NCI-H146 (cell line): Measurements from ENCODE around the gene ARAP1.

Experiments
- DNase-seq: peaks from one replicate; lab custom pipeline; 2025; lab: John Stamatoyannopoulos, UW

ARAP1 gene

DNA sequence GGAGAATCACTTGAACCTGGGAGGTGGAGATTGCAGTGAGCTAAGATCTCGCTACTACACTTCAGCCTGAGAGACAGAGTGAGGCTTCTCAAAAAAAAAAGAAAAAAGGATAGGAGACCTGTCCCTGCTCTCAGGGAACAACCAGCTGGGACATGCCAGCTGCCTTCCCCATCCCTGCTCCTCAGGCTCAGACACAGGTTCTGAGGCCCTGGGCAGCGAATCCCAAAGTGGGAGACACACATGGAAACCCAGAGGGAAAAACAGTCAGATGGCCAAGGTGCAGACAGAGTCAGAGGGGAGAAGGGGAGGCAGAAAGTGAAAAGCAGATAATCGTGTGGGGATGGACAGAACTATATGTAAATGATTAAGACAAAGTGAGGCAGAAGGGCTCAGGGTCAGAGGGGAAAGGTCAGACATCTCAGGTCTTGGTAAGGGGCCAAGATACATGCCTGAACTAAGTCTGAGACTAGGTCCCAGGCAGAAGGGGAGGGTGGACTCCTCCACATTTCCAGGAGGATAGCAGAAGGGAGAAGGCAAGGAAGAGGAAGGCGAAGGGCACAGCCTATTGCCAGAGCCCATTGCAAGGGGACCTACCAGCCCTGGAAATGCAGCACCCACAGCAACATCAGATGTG is 27.4 kb upstream of the ARAP1 start:
- DNase-seq: no peak

DNA sequence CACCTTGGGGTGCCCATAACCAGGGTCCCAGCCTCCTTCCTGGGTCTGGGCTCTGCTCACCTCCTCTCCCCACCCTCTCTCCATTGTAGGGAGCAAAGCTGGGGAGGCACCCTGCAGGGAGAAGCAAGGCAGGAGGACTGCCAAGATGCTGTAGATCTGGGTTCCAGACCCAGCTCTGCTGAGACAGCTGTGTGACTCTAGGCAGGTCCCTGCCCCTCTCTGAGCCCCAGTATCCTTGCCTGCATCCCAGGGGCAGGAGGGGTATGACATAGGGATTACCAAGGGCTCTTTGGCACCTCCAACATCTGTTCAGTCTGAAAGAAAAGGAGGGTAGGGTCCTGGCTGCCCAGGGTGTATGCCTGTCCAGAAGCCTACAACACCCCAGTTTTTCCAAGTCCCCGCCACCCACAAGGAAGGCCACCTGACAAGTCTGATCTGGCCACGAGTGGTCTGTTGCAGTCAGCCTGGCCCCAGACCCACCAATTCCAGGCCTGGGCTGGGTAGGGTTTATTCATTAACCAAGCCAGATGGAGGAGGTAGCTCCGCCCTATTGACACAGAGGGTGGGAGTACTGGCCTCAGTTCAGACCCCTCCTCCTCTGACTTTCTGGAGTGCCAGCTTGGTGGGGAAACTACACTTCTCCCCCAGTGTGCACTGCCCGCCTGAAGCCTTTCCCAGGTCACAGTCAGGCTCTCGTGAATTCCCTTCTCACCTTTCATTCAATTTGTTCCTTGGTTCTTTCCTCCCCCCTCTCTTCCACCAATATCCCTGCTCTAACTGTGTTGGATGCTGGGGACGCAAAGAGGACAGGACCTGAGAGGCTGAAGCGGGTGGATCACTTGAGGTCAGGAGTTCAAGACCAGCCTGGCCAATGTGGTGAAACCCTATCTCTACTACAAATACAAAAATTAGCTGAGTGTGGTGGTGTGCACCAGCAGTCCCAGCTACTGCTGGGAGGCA is 26.6 kb upstream of the ARAP1 start:
- DNase-seq: no peak

DNA sequence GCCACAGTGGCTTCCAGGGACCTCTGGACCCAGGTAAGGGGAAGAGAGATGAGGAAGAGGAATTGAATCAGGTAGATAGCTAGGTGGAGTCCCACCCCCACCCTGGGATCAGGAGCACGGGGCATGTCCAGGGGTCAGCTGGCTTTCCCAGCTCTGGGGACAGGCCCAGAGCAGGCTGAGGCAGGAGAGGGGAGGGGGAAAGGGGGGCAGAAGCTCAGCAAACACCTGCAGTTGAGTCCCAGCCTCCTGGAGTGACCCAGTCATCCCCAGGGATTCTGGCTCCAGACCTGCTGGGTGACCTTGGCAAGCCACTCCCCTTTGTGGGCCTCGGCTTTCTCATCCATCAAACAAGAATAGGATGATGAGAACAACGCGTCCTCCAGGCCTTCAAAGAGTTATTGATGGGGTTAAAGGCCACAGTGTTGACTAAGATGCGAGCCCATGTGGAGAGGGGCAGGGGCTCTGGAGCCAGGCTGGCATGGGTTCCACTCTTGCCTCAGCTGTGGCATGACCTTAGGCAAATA is 25.6 kb upstream of the ARAP1 start:
- peak; percentile 22 for DNase-seq

DNA sequence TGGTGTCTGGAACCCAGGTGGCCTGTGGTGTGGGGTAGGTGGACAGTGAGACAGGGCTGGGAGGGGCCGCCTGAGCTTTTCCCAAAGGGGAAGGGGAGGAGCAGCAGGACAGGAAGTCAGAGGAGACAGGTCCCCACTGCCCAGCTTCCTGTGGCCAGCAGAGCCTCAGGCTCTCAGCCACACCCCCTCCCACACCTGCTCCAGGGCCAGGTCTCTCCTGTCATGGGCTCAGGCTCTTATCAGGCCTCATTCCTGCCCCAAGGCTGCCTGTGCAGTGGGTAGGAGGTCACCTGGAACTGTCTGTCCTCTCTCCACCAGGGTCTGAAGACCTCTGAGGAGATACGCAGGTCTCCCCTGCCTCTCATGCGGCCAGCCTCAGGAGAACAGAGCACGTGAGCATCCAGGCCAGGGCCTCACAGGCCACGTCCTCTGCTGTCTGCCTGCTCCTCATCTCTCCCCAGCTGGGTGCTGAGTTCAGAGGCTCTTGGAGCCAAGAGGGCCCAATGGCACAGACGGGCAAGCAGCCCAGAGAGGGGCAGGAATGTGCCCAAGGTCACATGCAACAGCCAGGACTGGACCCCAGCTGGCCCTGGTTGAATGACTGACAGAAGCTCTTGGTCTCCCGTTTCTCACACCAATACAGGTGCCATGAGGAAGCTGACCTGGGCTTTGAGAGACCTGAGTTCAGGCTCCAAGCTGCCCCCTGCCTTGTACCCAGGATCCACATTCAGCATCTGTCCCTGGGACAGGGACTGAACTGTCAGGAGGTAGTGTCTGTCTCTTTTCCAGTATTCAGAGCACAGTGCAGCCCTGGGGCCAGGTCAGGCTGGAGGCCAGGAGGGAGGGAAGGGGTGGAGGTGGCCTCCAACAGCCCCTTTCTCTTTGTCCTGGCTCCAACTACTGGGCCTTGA is 24.9 kb upstream of the ARAP1 start:
- DNase-seq: peak; percentile 15

DNA sequence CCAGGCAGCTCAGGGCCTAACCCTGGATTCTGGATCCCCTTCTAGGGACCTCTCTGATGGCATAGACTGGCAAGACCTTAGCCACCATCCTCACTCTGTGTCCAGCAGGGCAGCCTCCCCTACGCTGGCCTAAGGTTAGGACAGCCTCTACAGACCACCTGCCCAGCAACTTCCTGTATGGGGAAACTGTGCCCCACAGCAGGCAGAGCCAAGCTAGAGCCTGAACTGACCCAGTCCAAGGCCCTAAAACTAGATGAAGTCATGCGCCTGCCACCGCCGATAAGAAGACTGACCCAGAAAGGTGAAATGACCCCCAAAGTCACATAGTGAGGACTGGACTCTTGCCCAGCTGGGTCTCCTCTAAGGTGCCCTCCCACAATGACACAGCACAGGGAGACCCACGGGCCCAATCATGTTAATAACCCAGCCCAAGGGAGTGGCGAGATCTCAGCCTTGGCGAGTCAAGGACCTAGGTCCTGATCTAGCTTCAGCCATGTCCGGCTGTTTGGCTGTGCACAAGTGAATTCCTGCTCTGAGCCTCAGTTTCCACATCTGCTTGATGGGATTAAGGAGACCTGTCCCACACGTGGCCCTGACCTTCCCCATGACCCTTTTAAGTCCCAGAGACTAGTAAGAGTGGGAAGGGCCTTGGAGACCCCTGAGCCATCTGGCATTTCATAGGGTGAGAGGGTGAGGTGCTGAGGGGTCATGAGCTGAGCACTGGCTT is 24.1 kb upstream of the ARAP1 start:
- DNase-seq: no peak

DNA sequence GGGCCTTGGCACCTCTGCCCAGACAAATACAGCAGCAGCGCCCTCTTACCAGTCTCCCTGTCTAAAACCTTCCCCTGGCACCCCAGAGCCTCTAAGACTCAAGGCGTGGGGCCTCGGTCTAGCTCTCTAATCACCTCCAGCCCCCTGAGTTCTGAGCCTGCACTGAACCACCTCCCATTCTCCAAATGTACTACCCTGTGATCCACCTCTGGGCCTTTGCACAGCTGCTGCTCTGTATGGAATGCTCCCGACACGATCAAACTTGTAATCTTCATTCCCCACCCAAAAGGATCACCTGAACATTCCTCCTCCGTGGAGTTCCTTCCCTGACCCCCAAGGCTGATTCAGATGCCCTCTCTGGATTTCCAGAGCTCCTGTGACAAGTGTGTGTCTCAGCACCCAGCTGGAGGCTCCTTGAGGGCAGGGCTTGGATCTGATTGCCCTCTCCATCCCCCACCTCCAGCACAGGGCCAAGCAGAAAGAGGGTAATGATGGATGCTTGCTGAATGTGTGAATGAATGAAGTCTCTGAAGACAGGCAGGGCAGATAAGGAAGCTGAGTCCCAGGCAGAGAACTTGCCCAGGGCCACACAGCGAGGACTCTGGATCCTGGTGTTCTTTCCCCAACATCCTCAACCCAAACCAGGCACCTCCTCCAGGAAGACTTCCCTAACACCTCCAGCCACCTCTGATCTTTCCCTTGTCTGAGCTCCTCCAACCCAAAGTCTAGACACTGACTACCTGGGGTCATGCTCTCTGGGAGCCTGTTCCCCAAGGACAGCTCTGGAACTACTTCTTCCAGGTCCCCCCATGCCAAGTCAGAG is 23.3 kb upstream of the ARAP1 start:
- no peak for DNase-seq

DNA sequence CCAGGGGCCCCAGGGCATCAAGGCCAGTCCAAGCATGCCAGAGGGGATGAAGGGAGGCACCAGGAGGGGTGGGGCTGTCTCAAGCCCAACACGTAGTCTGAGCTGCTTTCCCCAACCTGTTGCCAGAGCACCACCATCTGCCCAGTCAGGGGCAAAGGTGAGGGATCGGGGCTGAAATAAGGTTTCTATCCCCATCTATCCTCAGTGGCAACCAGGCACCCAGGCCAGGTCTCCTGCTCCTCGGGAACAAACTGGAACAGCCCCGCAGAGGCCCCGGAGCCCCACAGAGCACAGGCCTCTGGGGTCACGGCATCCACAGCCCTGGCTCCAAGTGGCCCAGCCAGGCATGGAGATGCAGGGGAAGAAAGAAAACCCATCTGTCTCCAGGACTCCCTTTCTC is 22.3 kb upstream of the ARAP1 start:
- no peak for DNase-seq

DNA sequence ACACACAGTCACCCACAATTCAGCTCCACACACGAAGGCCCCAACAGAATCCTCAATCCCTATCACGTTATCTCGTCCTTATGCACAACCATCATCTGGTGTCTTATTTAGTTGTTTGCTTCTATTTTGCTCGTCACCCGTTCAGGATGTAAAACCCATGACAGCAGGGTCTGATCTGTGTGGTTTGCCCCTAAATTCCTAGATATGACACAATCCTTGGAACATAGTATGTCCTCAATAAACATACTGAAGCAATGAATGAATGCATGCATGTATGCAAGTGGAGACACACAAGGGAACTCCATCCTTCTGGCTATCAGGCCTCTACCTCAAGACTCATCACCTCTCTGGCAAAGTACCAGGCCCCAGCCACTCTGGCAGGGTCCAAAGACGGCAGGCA is 21.5 kb upstream of the ARAP1 start:
- no peak for DNase-seq

DNA sequence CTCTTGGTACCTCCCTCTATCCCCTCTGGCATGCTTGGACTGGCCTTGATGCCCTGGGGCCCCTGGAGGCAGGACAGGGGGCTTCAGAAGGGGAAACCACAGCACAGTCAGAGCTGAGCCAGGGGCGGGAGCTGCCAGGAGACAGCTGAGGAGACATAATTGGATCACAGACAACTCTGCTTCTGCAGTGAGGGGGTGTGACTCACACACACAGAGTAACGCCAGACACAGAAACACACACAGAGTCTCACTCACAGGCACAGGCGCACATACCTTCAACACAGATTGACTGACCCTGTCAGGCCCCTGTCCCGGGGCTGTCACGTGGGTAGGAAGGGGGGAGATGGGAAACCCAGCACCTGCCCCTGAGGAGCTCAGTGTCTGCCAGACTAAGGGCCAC is 21.1 kb upstream of the ARAP1 start:
- no peak for DNase-seq

DNA sequence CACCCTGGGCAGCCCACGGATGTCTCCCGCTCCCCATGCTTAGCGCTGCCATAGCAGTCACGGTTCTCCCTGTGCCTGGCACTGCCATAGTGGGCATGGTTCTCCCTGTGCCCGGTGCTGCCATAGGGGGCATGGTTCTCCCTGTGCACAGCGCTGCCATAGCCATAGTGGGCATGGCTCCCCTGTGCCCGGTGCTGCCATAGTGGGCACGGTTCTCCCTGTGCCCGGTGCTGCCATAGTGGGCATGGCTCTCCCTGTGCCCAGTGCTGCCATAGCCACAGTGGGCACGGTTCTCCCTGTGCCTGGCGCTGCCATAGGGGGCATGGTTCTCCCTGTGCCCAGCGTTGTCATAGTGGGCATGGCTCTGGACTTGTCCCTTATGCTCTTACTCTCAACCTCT is 19.9 kb upstream of the ARAP1 start:
- DNase-seq: no peak

DNA sequence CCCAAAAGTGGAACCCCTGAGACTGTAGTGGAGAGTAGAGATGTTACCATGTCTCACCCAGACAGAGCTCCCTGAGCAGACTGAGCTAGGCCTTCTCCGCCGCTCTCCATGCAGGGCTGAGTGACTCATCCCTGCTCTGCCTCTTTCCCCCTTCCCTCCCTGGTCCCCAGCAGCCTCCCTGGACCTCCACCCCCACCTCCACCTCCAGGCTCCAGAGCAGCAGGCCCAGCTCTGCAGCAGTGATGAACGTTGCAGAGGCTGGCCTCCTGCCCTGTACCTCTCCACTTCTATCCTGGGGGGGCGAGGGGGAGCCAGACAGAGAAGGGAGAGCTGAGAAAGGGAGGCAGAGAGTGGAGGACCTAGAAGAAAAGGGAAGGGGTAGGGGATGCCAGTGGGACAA is 19.3 kb upstream of the ARAP1 start:
- DNase-seq: no peak

DNA sequence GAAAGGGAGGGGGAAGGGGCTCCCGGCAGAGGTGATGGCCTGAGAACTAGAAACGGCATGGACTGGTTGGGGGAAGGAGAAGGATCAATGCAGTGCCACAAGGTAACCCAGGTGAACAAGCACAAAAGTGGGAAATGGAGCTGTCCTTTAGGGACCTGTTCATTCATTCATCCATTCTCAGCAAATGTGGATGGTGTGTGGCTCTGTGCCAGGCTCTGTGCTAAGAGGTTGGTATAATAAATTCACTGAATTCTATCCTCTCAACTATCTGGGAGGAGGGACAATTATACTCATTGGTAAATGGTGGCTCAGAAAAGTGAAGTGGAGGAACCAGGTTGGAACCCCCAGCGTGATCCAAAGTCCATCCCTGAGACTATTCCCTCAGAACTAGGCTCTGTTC is 18.6 kb upstream of the ARAP1 start:
- DNase-seq: no peak

DNA sequence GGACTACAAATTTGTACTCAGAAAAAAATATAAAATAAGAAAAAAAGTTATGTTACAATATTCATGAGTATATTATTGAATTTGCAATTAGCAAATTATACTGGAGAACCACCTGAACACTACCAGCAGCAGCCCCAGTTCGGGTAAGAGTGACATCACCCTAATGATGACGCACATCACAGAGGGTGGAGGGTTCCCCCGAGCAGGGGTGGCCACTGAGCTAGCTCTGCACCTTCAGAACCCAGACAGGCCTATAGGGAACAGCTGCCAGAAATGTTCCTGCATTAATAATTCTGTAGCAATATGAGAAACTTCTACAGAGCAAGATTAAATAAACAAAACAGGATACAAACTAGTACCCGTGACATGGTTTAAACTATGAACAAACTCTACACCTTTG is 17.5 kb upstream of the ARAP1 start:
- no peak for DNase-seq

DNA sequence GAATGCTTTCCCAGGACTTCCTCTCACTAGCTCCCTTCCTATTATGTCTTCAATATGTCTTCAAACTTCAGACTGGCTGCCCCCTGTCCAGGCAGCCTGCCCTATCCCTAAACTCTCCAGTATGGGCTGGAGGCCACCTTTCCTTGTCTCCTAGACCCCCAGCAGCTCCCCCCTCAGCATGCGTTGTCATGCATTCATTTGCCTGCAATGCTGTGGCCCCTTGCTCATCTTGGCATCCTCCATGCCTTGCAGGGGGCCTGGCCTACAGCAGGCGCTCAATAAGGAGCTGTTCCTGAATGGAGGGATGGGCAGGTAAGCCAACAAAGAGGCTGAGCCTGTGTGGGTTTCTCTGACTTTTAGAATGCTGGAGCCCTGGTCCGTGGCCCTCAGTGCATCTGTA is 16.4 kb upstream of the ARAP1 start:
- no peak for DNase-seq

DNA sequence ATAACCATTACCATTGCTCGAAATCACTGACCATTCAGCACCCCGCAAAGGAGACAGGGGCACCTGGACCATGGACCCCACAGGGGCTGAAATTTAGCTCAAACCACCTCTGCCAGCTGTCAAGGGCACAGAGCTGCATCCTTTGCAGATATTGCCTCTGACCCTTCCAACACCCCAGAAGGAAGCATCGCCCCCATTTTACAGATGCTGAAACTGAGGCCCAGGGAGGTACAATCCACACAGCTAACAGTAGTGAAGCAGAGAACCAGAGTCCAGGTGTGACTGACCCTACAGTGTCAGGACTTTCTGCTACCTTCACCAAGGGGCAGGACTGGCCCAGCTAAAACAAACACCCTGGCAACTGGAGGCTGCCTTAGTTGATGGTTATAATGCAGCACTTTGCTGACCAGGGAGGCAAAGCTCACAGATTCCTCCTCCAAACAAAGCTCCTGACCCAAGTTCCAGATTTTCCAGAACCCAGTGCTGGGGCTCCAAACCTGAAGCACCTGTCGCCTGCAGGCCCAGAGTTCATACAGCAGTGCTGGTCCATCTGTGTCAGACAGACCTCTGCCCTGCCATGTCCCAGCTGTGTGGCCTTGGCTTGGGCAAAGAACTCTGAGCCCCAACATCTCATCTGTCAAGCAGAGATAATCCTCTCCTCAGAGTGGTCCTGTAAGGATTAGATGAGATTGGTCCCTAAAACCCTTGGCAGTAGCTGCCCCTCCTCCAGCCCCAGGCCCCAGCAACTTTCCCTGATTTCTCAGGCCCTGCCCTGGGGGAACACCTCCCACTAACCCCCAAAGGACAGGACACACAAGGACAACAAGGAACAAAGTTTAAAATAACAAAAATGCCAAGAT is 15.2 kb upstream of the ARAP1 start:
- no peak for DNase-seq

DNA sequence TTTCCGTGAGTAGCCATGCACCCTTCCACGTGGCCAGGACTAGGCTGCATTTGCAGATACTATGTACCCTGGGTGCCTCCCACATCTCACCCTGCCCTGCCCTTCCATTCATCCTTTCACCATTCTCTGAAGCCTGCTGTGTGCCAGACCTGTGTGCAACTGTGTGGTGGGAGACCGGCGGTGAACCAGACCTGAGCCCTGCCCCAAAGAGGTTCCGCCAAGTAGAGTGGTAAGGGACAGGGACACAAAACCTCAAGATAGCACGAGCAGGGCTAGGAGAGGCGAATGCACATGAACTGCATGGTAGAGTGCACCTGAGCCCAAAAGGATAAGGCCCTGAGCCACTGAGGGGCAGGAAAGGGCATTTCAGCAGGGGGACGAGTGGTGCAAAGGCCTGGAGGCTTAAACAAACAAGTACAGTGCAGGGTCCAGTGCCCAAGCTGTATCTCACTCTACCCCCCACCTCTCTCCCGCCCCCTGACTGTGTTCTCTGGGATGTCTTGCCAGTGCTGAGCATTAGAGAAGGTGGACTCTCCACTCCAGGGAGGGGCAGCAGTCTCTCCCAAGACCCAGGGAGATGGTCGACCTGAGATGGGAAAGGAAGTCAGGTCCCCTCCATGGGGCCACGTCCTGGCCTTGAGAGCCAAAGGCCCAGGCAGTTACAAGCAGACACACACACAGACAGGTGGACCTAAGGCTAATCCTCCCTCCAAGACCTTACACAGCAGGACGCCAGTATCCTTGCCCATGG is 14.1 kb upstream of the ARAP1 start:
- DNase-seq: no peak

DNA sequence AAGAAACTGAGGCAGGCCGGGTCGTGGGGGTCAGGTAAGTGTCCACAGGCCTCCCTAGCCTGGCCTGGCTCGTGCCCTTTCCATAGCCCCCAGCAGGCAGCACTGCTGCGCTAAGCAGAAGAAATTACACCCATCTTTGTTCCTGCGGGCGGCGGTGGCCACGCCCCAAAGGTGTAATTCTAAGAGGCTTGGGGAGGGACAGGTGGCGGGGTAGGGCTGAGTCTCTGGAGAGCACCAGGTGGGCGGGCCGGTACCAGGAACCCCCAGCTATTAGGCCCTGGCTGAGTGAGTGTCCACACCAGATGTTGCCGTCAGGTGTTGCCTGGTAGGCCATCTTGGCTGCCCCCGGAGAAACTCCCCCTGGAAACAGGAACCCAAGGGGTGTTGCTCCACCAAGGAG is 12.3 kb upstream of the ARAP1 start:
- peak; percentile 98 for DNase-seq

DNA sequence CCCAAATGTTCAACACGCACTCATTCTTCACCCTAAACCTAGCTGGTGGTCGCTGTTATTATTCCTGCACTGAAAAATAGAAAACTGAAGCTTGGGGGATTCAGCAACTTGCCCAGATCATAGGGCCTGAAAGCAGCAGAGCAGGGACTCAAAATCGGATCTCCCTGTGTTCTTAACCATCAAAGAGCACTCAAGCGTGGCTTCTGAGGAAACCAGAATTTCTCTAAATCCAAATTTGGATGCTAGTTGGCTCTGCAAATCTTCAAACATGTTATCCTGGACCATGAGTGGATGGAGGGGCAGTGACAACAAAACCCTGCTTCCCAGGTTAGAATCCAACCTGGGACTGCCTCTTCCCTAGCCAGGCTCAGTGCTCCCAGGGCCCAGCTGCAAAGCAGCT is 11.6 kb upstream of the ARAP1 start:
- no peak for DNase-seq
